ENCODE measurements around the gene REEP1.

The REEP1 gene

DNA sequence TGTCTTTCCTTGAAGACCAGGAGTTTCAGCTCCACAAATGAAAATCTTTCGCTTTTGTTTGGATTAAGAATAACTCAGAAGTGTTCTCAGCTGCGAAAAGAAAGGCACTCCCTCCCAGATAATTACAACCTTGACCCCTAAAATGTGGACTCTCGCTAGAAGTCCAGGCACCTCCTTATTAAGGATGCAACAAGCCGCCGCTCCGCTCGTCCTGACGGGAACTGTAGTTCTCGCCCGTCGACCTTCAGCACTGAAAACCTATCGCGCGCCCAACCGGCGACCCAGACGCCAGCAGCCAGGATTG lies 142.7 kb downstream of the REEP1 start:
- peaks cover 61% of the 10 kb centered on the region for H3K79me2 ChIP-seq (ENCODE audit: insufficient read depth, low read length)
- H2AFZ ChIP-seq (ENCODE audit: low read depth, low read length, severe bottlenecking) = no peak overlapping the region
- H3K9ac ChIP-seq (ENCODE audit: low read length) = peak overlapping the region; percentile 96

DNA sequence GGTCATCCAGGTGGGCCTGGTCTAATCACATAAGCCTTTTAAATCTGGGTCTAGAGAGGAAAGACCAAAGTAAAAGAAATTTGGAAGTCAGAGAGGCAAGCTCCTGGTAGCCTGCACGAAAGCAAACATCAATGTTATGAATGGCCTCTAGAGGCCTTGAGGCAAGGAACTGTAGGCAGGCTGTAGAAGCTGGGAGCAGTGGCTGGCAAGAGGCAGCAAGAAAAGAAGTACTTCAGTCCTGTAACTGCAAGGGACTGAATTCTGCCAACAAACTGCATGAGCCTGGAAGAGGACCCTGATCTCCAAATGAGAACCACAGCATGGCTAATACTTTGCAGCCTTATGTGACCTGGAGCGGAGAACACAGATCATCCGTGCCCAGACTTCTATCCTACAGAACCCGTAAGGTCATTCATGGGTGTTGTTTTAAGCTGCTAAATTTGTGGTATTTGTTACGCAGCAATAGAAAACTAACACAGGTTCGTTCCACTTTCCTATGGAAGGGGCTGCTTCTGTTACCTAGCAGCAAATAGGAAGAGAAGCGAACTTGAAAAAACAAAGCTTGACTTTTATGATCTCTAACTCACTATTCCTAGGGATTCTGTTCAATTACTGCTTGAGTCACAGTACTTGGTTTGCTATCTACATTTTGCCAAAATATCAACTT lies 143.4 kb downstream of the REEP1 start:
- Histone ChIP-seq H3K27me3 (ENCODE audit: low read length) (no peaks in the 10 kb centered on the region), H3K27ac (ENCODE audit: low read depth, low read length) (peak overlapping the region; percentile 43), H3K9ac (ENCODE audit: low read length) (peak overlapping the region; percentile 96), H3F3A (ENCODE audit: insufficient read depth) (peaks cover 18% of the 10 kb centered on the region), H3K9me2 (replicated peaks; ENCODE audit: insufficient read depth, low read length) (no peaks in the 10 kb centered on the region), H3K36me3 (ENCODE audit: low read length) (peaks cover 4% of the 10 kb centered on the region; the same call in 1 of the 2 replicates), H3K79me2 (ENCODE audit: insufficient read depth, low read length) (peaks cover 63% of the 10 kb centered on the region), H3K4me3 (ENCODE audit: insufficient read depth, low read length, poor library complexity, severe bottlenecking) (peak overlapping the region; percentile 97), H2AFZ (ENCODE audit: low read depth, low read length, severe bottlenecking) (no peak overlapping the region), H3K9me3 (ENCODE audit: insufficient read depth, low read length) (no peaks in the 10 kb centered on the region), H4K20me1 (ENCODE audit: low read depth, low read length) (no peaks in the 10 kb centered on the region; the same call in 1 of the 2 replicates), H3K4me2 (ENCODE audit: low read depth, low read length, poor library complexity, severe bottlenecking) (peak overlapping the region; percentile 79)
- no peak for TF ChIP-seq EZH2phosphoT487 (conservative IDR thresholded peaks at IDR 0.05; ENCODE audit: low read length)
- TF ChIP-seq, protein P1, sequence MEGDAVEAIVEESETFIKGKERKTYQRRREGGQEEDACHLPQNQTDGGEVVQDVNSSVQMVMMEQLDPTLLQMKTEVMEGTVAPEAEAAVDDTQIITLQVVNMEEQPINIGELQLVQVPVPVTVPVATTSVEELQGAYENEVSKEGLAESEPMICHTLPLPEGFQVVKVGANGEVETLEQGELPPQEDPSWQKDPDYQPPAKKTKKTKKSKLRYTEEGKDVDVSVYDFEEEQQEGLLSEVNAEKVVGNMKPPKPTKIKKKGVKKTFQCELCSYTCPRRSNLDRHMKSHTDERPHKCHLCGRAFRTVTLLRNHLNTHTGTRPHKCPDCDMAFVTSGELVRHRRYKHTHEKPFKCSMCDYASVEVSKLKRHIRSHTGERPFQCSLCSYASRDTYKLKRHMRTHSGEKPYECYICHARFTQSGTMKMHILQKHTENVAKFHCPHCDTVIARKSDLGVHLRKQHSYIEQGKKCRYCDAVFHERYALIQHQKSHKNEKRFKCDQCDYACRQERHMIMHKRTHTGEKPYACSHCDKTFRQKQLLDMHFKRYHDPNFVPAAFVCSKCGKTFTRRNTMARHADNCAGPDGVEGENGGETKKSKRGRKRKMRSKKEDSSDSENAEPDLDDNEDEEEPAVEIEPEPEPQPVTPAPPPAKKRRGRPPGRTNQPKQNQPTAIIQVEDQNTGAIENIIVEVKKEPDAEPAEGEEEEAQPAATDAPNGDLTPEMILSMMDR (IDR thresholded peaks at IDR 0.05; ENCODE audit: insufficient read depth, low read length, poor library complexity, severe bottlenecking) = no peak

More for the DNA sequence above, 142.7 kb downstream of the REEP1 start:
- peak overlapping the region; percentile 97 for H3K4me3 ChIP-seq (ENCODE audit: insufficient read depth, low read length, poor library complexity, severe bottlenecking)
- no peaks in the 10 kb centered on the region for H3K9me3 ChIP-seq (ENCODE audit: insufficient read depth, low read length)
- no peaks in the 10 kb centered on the region for H3K9me2 ChIP-seq (replicated peaks; ENCODE audit: insufficient read depth, low read length)
- no peaks in the 10 kb centered on the region for H3K27me3 ChIP-seq (ENCODE audit: low read length)
- peaks cover 4% of the 10 kb centered on the region; the same call in 1 of the 2 replicates for H3K36me3 ChIP-seq (ENCODE audit: low read length)
- H4K20me1 ChIP-seq (ENCODE audit: low read depth, low read length) = no peaks in the 10 kb centered on the region; the same call in 1 of the 2 replicates
- peak overlapping the region; percentile 79 for H3K4me2 ChIP-seq (ENCODE audit: low read depth, low read length, poor library complexity, severe bottlenecking)
- peaks cover 19% of the 10 kb centered on the region for H3F3A ChIP-seq (ENCODE audit: insufficient read depth)
- H3K27ac ChIP-seq (ENCODE audit: low read depth, low read length) = peak overlapping the region; percentile 94
- TF ChIP-seq EZH2phosphoT487 (conservative IDR thresholded peaks at IDR 0.05; ENCODE audit: low read length) = no peak
- TF ChIP-seq, protein P1 (IDR thresholded peaks at IDR 0.05; ENCODE audit: insufficient read depth, low read length, poor library complexity, severe bottlenecking) = no peak

DNA sequence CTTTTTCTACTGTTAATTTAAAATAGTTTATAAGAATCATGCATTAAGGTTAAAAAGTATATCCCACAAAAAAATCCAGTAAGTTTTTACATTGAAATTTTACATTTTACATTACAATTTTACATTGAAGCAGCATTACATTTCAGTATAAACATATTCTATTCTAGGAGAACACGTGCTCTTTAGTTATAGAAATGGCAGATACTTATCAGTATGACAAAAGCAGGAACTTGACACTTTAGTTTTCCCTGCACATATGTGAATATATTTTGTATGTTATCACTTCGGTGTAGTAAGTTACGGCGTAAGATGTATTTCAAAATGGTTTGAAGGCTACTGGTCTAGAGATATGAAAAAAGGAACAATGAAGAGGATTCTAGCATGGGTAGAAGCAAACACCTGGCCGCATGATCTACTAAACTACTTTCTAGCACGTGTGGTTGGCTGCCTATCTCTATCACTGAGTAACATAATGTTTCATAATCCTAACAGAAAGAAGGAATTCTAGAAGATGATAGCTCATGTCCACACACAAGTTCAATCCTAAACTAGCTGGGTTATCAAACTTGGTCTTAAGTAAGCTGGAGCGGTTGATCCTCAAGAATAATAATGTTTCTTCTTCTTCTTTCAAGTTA lies 147.5 kb downstream of the REEP1 start:
- Histone ChIP-seq H3F3A (ENCODE audit: insufficient read depth) (peaks cover 11% of the 10 kb centered on the region; the same call in 1 of the 2 replicates), H3K9me3 (ENCODE audit: insufficient read depth, low read length) (no peaks in the 10 kb centered on the region), H2AFZ (ENCODE audit: low read depth, low read length, severe bottlenecking) (no peak overlapping the region), H3K79me2 (ENCODE audit: insufficient read depth, low read length) (peaks cover 97% of the 10 kb centered on the region), H3K4me2 (ENCODE audit: low read depth, low read length, poor library complexity, severe bottlenecking) (no peak overlapping the region), H3K27ac (ENCODE audit: low read depth, low read length) (no peak overlapping the region), H3K4me3 (ENCODE audit: insufficient read depth, low read length, poor library complexity, severe bottlenecking) (no peak overlapping the region), H3K9me2 (replicated peaks; ENCODE audit: insufficient read depth, low read length) (no peaks in the 10 kb centered on the region), H3K9ac (ENCODE audit: low read length) (no peak overlapping the region), H4K20me1 (ENCODE audit: low read depth, low read length) (no peaks in the 10 kb centered on the region; the same call in 1 of the 2 replicates), H3K27me3 (ENCODE audit: low read length) (no peaks in the 10 kb centered on the region), H3K36me3 (ENCODE audit: low read length) (peaks cover 4% of the 10 kb centered on the region; the same call in 1 of the 2 replicates)
- no peak for TF ChIP-seq EZH2phosphoT487 (conservative IDR thresholded peaks at IDR 0.05; ENCODE audit: low read length)
- TF ChIP-seq, protein P1 (IDR thresholded peaks at IDR 0.05; ENCODE audit: insufficient read depth, low read length, poor library complexity, severe bottlenecking) = no peak
